ENCODE data around the gene KRTAP10-6. TPM values are rescaled to one million over a fixed set of nuclear protein-coding genes. Genes with fewer than 3 reads are reported as not detected.

The KRTAP10-6 gene
- polyA plus RNA-seq, 1 of the 3 experiments (the other 2 are of a cell fraction): not detected

GRCh38 chr21:44590311-44590721 lies 2.0 kb downstream of the KRTAP10-6 start:
- Histone ChIP-seq H4K20me1 (ENCODE audit: insufficient read depth) (no peaks in the 10 kb centered on the region), H3K4me2 (no peak overlapping the region), H3K27me3 (ENCODE audit: insufficient read depth) (peaks cover 8% of the 10 kb centered on the region), H3K4me3 (ENCODE audit: low read depth in 2 of 2, low read length in 1 of 2) (no peak overlapping the region), H3K36me3 (replicated peaks in 1 of 2; ENCODE audit: control insufficient read depth in 1 of 2, insufficient read depth in 2 of 2, low read length in 1 of 2) (no peaks in the 10 kb centered on the region), H3K9ac (no peak overlapping the region), H3K9me2 (no peaks in the 10 kb centered on the region), H2AFZ (ENCODE audit: low read depth) (no peak overlapping the region), H3K4me1 (ENCODE audit: control insufficient read depth in 1 of 2, insufficient read depth in 2 of 2, low read depth in 1 of 2, low read length in 1 of 2) (peaks cover 0 to 2% of the 10 kb centered on the region in 2 experiments; a peak in 1 of 4 replicates), H3F3A (replicated peaks; ENCODE audit: insufficient read depth) (no peaks in the 10 kb centered on the region), H3K27ac (ENCODE audit: low read depth in 2 of 2, low read length in 1 of 2) (no peak overlapping the region), H3K79me2 (ENCODE audit: insufficient read depth) (no peaks in the 10 kb centered on the region), H3K9me3 (no peaks in the 10 kb centered on the region)
- POLR2A ChIA-PET: no interaction called here
- TF ChIP-seq YY1 (IDR thresholded peaks at IDR 0.05; ENCODE audit: low read depth) (no peak), TEAD4 (IDR thresholded peaks at IDR 0.05; ENCODE audit: borderline replicate concordance, insufficient read depth) (no peak), MXI1 (IDR thresholded peaks at IDR 0.05; ENCODE audit: low read depth, low read length) (no peak), RCOR1 (IDR thresholded peaks at IDR 0.05; ENCODE audit: low read length) (no peak), GATA2 (CRISPR knock-in tag; IDR thresholded peaks at IDR 0.05) (no peak), JUND (IDR thresholded peaks at IDR 0.05) (no peak), TAF1 (IDR thresholded peaks at IDR 0.05; ENCODE audit: borderline replicate concordance, low read depth, low read length) (no peak), RXRA (IDR thresholded peaks at IDR 0.05; ENCODE audit: borderline replicate concordance, low read depth) (no peak), TCF12 (IDR thresholded peaks at IDR 0.05) (no peak), SIN3A (IDR thresholded peaks at IDR 0.05; ENCODE audit: borderline replicate concordance, low read depth, low read length) (no peak), FOSL2 (IDR thresholded peaks at IDR 0.05; ENCODE audit: borderline replicate concordance, low read depth) (no peak), NRF1 (IDR thresholded peaks at IDR 0.05; ENCODE audit: low read depth, low read length) (no peak)
- CTCF ChIA-PET: no interaction called here
- WGBS (ENCODE audit: low lambda C conversion rate): 41% methylated on average over 4 of the region's 10 CpGs
- DNase-seq: no peak

- TF ChIP-seq NFIC (IDR thresholded peaks at IDR 0.05; ENCODE audit: borderline replicate concordance) (no peak), RCOR1 (IDR thresholded peaks at IDR 0.05; ENCODE audit: low read length) (no peak), CHD2 (IDR thresholded peaks at IDR 0.05; ENCODE audit: low read length, partially characterized antibody) (no peak), RXRA (IDR thresholded peaks at IDR 0.05; ENCODE audit: borderline replicate concordance, low read depth) (no peak), CTCF (IDR thresholded peaks at IDR 0.05) (no peak), YY1 (IDR thresholded peaks at IDR 0.05; ENCODE audit: low read depth) (no peak), PBX3 (IDR thresholded peaks at IDR 0.05) (no peak), SIN3A (IDR thresholded peaks at IDR 0.05; ENCODE audit: borderline replicate concordance, low read depth, low read length) (no peak), EZH2phosphoT487 (IDR thresholded peaks at IDR 0.05; ENCODE audit: borderline replicate concordance, low read depth) (no peak), TAF1 (IDR thresholded peaks at IDR 0.05; ENCODE audit: borderline replicate concordance, low read depth, low read length) (no peak), FOSL2 (IDR thresholded peaks at IDR 0.05; ENCODE audit: borderline replicate concordance, low read depth) (no peak)
- peaks cover 0 to 2% of the 10 kb centered on the region in 2 experiments; a peak in 1 of 4 replicates for H3K4me1 ChIP-seq (ENCODE audit: control insufficient read depth in 1 of 2, insufficient read depth in 2 of 2, low read depth in 1 of 2, low read length in 1 of 2)
- POLR2A ChIA-PET: no interaction called here
- H3K27ac ChIP-seq (ENCODE audit: low read depth in 2 of 2, low read length in 1 of 2): no peak overlapping the region
- H3K36me3 ChIP-seq (replicated peaks in 1 of 2; ENCODE audit: control insufficient read depth in 1 of 2, insufficient read depth in 2 of 2, low read length in 1 of 2): no peaks in the 10 kb centered on the region
- H3F3A ChIP-seq (replicated peaks; ENCODE audit: insufficient read depth): no peaks in the 10 kb centered on the region
- H3K4me2 ChIP-seq: no peak overlapping the region
- no peaks in the 10 kb centered on the region for H4K20me1 ChIP-seq (ENCODE audit: insufficient read depth)
- no peak overlapping the region for H2AFZ ChIP-seq (ENCODE audit: low read depth)
- 17% methylated on average over 15 of the region's 24 CpGs for WGBS (ENCODE audit: low lambda C conversion rate)
- H3K9ac ChIP-seq: no peak overlapping the region
- H3K79me2 ChIP-seq (ENCODE audit: insufficient read depth): no peaks in the 10 kb centered on the region
- H3K4me3 ChIP-seq (ENCODE audit: low read depth in 2 of 2, low read length in 1 of 2): no peak overlapping the region
- H3K9me2 ChIP-seq: no peaks in the 10 kb centered on the region
- peaks cover 8% of the 10 kb centered on the region for H3K27me3 ChIP-seq (ENCODE audit: insufficient read depth)
- DNase-seq: no peak
- CTCF ChIA-PET: interaction anchor here (0.6 kb wide), 1 partner anchor 72 kb away, joined by 3 read pairs; no protein-coding TSS in a partner anchor
- no peaks in the 10 kb centered on the region for H3K9me3 ChIP-seq
Measured at GRCh38 chr21:44589586-44590305, 2.6 kb downstream of the KRTAP10-6 start.
